A673 (cell line): ENCODE measurements around the gene ANKRD13D. TPM values are rescaled to one million over a fixed set of nuclear protein-coding genes. Genes with fewer than 3 reads are reported as not detected.
A peak's percentile ranks its signal among the peaks of the same experiment; 100 is the strongest.

Experiments
- BruUV-seq: library from RNA; stranded (reverse); fragments of 400-500 nt; replicated peaks from 2 replicates; lab custom pipeline; 2021; lab: Mats Ljungman, UMichigan
- CTCF ChIA-PET: fragments of 300-600 bp; sonication (Branson Sonifier 250); formaldehyde crosslinking; loops from one replicate; lab custom pipeline; 2022; ENCODE audit warnings: antibody characterized with exemption; lab: Charles Lee
- POLR2A ChIA-PET: fragments of 300-600 bp; sonication (Branson Sonifier 250); formaldehyde crosslinking; loops from one replicate; lab custom pipeline; 2022; ENCODE audit warnings: antibody characterized with exemption; ENCODE audit not compliant: low non-redundant PET; lab: Charles Lee
- DNase-seq: peaks from one replicate; pipeline ENCODE4 v3.0.0-alpha.2; 2015; ENCODE audit warnings: low spot score
- H3K27ac ChIP-seq: fragments of 200-600 bp; sonication (generic); 2 replicates; pipeline ENCODE4 v1.5.1; 2016; ENCODE audit warnings: mixed run types, low read depth, mild to moderate bottlenecking, mixed read lengths, antibody characterized with exemption, low read length; ENCODE audit not compliant: poor library complexity, severe bottlenecking
- H3K27me3 ChIP-seq: fragments of 200-600 bp; sonication (generic); replicated peaks from 2 replicates; pipeline ENCODE4 v1.6.1; 2017; ENCODE audit warnings: mixed run types, low read depth, mild to moderate bottlenecking, mixed read lengths, antibody characterized with exemption, low read length; ENCODE audit not compliant: insufficient read depth, poor library complexity
- H3K36me3 ChIP-seq: fragments of 200-600 bp; sonication (generic); 2 replicates; pipeline ENCODE4 v1.6.1; 2016; ENCODE audit warnings: mixed run types, mild to moderate bottlenecking, mixed read lengths, antibody characterized with exemption, low read length; ENCODE audit not compliant: insufficient read depth, poor library complexity, severe bottlenecking
- H3K4me1 ChIP-seq: fragments of 200-600 bp; sonication (generic); 2 replicates; pipeline ENCODE4 v1.6.1; 2017; ENCODE audit warnings: mixed run types, mild to moderate bottlenecking, mixed read lengths, antibody characterized with exemption, low read length; ENCODE audit not compliant: insufficient read depth, poor library complexity, severe bottlenecking
- H3K4me3 ChIP-seq: fragments of 200-600 bp; sonication (generic); 2 replicates; pipeline ENCODE4 v1.5.1; 2016; ENCODE audit warnings: low read depth, mixed run types, mild to moderate bottlenecking, mixed read lengths, low read length; ENCODE audit not compliant: poor library complexity, severe bottlenecking
- H3K9me3 ChIP-seq: fragments of 200-600 bp; sonication (generic); 2 replicates; pipeline ENCODE4 v1.6.1; 2016; ENCODE audit warnings: mixed run types, low read depth, mild to moderate bottlenecking, mixed read lengths, antibody characterized with exemption, low read length; ENCODE audit not compliant: poor library complexity, severe bottlenecking
- CTCF ChIP-seq: fragments of 300-800, 200-600 bp; sonication (generic); conservative IDR thresholded peaks from 2 replicates; pipeline ENCODE4 v1.5.1; 2017; ENCODE audit warnings: low read depth, mild to moderate bottlenecking, antibody characterized with exemption, low read length, moderate library complexity, mixed read lengths
- EZH2 ChIP-seq: fragments of 200-600 bp; sonication (generic); IDR thresholded peaks from 2 replicates; pipeline ENCODE4 v1.6.1; 2017; ENCODE audit warnings: borderline replicate concordance, low read depth, mild to moderate bottlenecking, mixed read lengths, antibody characterized with exemption, low read length; ENCODE audit not compliant: poor library complexity, severe bottlenecking
- intact Hi-C: fragments of 100-400 bp; cut with micrococcal nuclease; formaldehyde crosslinking; loops from one replicate; pipeline ENCODE4 v1.10.0; 2022; ENCODE audit not compliant: unreplicated experiment
- total RNA-seq: library from RNA; stranded (reverse); gene quantifications from 2 replicates; pipeline ENCODE4 v1.2.3, GENCODE V29; 2021

The ANKRD13D gene
- total RNA-seq, 1 experiment from 2014 or later = 101 TPM

- Histone ChIP-seq H3K9me3 (no peaks in the 10 kb centered on the region), H3K27me3 (no peaks in the 10 kb centered on the region), H3K4me3 (no peak overlapping the region), H3K4me1 (peaks cover 45% of the 10 kb centered on the region), H3K36me3 (peaks cover 54% of the 10 kb centered on the region), H3K27ac (peak overlapping the region; percentile 96)
- DNase-seq = no peak
- no TSS peak for BruUV-seq
- intact Hi-C loops = no loop called here
- TF ChIP-seq EZH2 = no peak
- ChIA-PET CTCF (no interaction called here), POLR2A (no interaction called here)
Measured at GRCh38 chr11:67278135-67278938, 10.8 kb upstream of the ANKRD13D start.

- Histone ChIP-seq H3K4me1 (peaks cover 37% of the 10 kb centered on the region), H3K4me3 (no peak overlapping the region), H3K36me3 (peaks cover 62% of the 10 kb centered on the region), H3K27me3 (no peaks in the 10 kb centered on the region), H3K9me3 (no peaks in the 10 kb centered on the region), H3K27ac (peak overlapping the region; percentile 96)
- BruUV-seq = no TSS peak
- no peak for DNase-seq
- intact Hi-C loops = no loop called here
- ChIA-PET POLR2A (no interaction called here), CTCF (no interaction called here)
- TF ChIP-seq EZH2 (no peak), CTCF (no peak)
Measured at GRCh38 chr11:67278939-67279588, 10.0 kb upstream of the ANKRD13D start.

DNA sequence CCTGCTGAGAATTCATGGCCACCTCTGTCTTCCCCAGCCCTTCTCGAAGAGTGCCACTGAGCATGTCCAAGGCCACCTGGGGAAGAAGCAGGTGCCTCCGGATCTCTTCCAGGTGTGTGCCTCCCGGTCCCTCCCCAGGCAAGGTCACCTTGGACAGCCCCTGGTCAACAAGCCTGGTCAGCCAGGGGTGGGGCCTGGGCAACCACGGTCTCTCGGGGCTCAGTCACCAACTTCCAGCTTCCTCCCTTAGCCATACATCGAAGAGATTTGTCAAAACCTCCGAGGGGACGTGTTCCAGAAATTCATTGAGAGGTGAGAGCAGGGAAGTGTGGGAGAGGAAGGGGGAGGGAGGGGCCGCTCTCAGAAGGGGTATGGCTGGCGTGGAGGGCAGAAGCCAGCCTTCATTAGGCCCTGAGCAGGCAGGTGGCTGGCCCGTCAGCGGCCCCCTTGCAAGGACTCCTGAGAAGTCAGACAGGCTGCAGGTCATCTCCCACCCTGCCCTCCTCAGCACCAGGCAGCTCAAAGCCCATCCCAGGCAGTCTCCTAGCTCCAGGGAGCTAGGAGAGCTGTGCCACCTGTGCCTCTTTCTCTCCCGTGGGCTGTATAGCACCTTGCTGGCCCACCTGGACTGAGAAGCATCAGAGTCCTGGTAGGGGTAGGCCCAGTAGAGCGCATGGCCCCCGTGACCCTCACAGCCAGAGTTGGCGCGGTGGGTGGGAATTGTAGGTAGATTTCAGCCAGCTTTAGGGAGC, 9.3 kb upstream of the ANKRD13D start:
- Histone ChIP-seq H3K27ac (peak overlapping the region; percentile 96), H3K27me3 (no peaks in the 10 kb centered on the region), H3K9me3 (no peaks in the 10 kb centered on the region), H3K36me3 (peaks cover 66% of the 10 kb centered on the region), H3K4me3 (no peak overlapping the region), H3K4me1 (peaks cover 33% of the 10 kb centered on the region)
- ChIA-PET POLR2A (no interaction called here), CTCF (no interaction called here)
- no TSS peak for BruUV-seq
- no peak for DNase-seq
- no peak for TF ChIP-seq EZH2
- TF ChIP-seq CTCF = no peak
- intact Hi-C loops = no loop called here
